Measurements from ENCODE around the gene BCL6B. TPM values are rescaled to one million over a fixed set of nuclear protein-coding genes. Genes with fewer than 3 reads are reported as not detected.

Gene BCL6B
- total RNA-seq, 6 donors from 2014 or later: 2.1 to 83.1 (median 9.4) TPM

DNA sequence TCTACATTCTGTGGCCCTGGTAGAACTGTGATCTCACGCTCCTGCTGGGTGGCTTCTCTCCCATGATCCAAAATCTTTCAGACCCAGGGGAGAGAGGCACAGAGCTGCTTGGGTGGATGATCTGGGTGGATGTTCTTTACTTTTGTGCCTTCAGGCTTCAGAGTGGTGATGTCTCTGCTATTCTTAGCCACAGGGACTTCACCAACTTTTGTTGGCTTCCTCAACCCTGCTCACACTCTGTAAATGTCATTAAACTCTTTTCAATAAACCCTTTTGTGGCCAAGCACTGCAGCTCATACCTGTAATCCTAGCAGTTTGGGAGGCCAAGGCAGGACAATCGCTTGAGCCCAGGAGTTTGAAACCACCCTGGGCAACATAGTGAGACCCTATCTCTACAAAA is 49.6 kb downstream of the BCL6B start:
- no peak for TF ChIP-seq EP300 (IDR thresholded peaks at IDR 0.05)
- no peak for TF ChIP-seq POLR2A (IDR thresholded peaks at IDR 0.05)
- TF ChIP-seq, protein P1, sequence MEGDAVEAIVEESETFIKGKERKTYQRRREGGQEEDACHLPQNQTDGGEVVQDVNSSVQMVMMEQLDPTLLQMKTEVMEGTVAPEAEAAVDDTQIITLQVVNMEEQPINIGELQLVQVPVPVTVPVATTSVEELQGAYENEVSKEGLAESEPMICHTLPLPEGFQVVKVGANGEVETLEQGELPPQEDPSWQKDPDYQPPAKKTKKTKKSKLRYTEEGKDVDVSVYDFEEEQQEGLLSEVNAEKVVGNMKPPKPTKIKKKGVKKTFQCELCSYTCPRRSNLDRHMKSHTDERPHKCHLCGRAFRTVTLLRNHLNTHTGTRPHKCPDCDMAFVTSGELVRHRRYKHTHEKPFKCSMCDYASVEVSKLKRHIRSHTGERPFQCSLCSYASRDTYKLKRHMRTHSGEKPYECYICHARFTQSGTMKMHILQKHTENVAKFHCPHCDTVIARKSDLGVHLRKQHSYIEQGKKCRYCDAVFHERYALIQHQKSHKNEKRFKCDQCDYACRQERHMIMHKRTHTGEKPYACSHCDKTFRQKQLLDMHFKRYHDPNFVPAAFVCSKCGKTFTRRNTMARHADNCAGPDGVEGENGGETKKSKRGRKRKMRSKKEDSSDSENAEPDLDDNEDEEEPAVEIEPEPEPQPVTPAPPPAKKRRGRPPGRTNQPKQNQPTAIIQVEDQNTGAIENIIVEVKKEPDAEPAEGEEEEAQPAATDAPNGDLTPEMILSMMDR (IDR thresholded peaks at IDR 0.05): no peak
- no peak for TF ChIP-seq POLR2AphosphoS5 (IDR thresholded peaks at IDR 0.05)
- no peak overlapping the region for H3K4me3 ChIP-seq
- 90 to 97% methylated on average over 2 of the region's 2 CpGs for WGBS, 2 donors
- no peaks in the 10 kb centered on the region for H3K36me3 ChIP-seq
- H3K9me3 ChIP-seq: peaks cover 4 to 11% (median 5%) of the 10 kb centered on the region in 4 donors
- no peaks in the 10 kb centered on the region for H3K27me3 ChIP-seq
- no peak overlapping the region for H3K27ac ChIP-seq
- H3K4me1 ChIP-seq: no peaks in the 10 kb centered on the region
- DNase-seq: no peak
- no peak for ATAC-seq (ENCODE audit: low FRiP score in 2 of 2)

DNA sequence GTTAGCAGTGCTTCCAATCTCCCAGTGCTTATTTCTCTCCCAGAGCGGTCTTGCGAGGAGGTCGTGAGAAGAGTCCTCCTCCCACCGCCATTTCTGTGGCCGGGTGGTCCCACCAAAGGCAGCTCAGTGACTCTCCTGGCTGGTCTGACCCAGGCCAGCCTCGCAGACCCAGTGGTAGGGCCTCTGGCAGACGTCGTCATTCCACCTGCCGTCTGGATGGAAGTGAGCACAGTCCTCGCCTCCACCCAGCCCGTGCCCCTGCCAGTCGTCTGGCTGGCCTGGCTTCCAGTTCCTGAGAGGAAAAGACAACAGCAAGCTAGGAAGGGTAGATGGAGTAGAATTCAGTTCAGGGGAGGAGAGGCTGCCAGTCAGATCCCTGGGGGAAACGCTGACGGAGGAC is 52.1 kb downstream of the BCL6B start:
- 82 to 87% methylated on average over 7 to 14 of the region's 14 CpGs for WGBS, 2 donors
- TF ChIP-seq EP300 (IDR thresholded peaks at IDR 0.05) (no peak), POLR2A (IDR thresholded peaks at IDR 0.05) (no peak), POLR2AphosphoS5 (IDR thresholded peaks at IDR 0.05) (no peak)
- TF ChIP-seq, protein P1 (IDR thresholded peaks at IDR 0.05): no peak
- Histone ChIP-seq H3K27ac (no peak overlapping the region), H3K4me3 (no peak overlapping the region), H3K9me3 (no peaks in the 10 kb centered on the region), H3K27me3 (no peaks in the 10 kb centered on the region), H3K36me3 (no peaks in the 10 kb centered on the region), H3K4me1 (peaks cover 0 to 1% (median 0%) of the 10 kb centered on the region in 4 donors)
- no peak for DNase-seq
- no peak for ATAC-seq (ENCODE audit: low FRiP score in 2 of 2)

DNA sequence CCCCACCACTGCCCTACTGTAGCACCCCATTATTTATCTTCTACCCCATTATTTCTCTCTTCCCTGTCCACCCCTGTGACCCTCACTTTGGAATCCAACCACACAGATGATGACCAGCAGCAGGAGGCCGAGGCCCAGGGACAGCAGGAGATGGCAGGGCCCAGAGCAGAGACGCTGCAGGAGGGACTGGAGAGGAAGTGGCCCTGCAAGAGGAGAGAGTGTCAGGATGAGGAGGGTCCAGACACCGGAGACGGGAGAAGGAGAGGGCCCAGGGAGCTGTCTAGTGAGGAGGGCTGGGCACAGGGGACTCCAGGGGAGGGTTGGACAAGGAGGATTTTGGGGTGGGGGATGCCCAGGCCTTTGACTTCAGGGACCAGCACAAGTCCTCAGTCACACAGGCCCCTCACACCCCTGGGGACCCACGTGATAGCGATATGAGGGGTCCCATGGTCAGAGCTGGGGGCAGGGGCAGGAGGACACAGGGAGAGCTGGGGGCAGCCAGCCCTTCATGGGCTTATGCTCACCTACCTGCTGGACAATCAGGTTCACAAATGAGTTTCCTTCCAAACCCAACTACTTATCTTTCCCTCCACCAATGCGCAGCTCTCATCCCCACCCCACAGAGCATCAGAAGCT is 55.2 kb downstream of the BCL6B start:
- Histone ChIP-seq H3K4me3 (no peak overlapping the region), H3K4me1 (peaks cover 0 to 9% (median 0%) of the 10 kb centered on the region in 4 donors), H3K9me3 (no peaks in the 10 kb centered on the region), H3K27ac (no peak overlapping the region), H3K27me3 (no peaks in the 10 kb centered on the region), H3K36me3 (no peaks in the 10 kb centered on the region)
- TF ChIP-seq, protein P1 (IDR thresholded peaks at IDR 0.05): no peak
- TF ChIP-seq EP300 (IDR thresholded peaks at IDR 0.05) (no peak), POLR2AphosphoS5 (IDR thresholded peaks at IDR 0.05) (no peak), POLR2A (IDR thresholded peaks at IDR 0.05) (no peak)
- 83 to 87% methylated on average over 5 to 7 of the region's 7 CpGs for WGBS, 2 donors
- peak in 1 of 2 donors; percentile 29 for DNase-seq
- no peak for ATAC-seq (ENCODE audit: low FRiP score in 2 of 2)

DNA sequence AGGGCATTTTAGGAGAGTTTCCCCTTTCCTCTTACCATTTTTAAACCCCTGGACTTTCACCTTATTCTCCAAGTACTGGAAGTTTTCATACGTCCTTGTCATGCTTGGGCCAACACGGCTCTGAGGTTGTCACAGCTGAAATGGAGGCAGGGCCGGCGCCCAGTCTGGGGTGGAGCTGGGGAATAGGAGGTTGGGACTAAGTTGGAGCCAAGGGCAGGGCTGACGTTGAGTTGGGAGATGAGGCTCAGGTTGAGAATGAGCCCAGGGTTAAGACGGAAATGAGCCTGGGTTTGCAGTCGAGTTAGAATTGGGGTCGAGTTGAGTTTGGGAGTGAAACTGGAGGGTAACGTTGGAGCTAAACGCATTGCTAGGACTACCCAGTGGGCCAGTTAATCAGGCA is 55.9 kb downstream of the BCL6B start:
- Histone ChIP-seq H3K27me3 (no peaks in the 10 kb centered on the region), H3K27ac (no peak overlapping the region), H3K9me3 (no peaks in the 10 kb centered on the region), H3K36me3 (no peaks in the 10 kb centered on the region), H3K4me1 (peaks cover 0 to 9% (median 1%) of the 10 kb centered on the region in 4 donors), H3K4me3 (no peak overlapping the region)
- DNase-seq: no peak
- 82 to 93% methylated on average over 10 of the region's 10 CpGs for WGBS, 2 donors
- no peak for TF ChIP-seq POLR2AphosphoS5 (IDR thresholded peaks at IDR 0.05)
- TF ChIP-seq POLR2A (IDR thresholded peaks at IDR 0.05): no peak
- TF ChIP-seq, protein P1 (IDR thresholded peaks at IDR 0.05): no peak
- no peak for TF ChIP-seq EP300 (IDR thresholded peaks at IDR 0.05)
- no peak for ATAC-seq (ENCODE audit: low FRiP score in 2 of 2)

Small RNAs within 50 kb of the gene (small RNA-seq; reads per million reads assigned to genes)
- gene AC120057.1: 0 reads per million in 4 donors

Other genes starting within 250 kb of the BCL6B start
- 1 to 10 TPM in 1 of 6 donors, under 1 TPM in 1, not detected in 4; 0.33 to 3.1 TPM for gene FBXO39, start 246.8 kb upstream of the BCL6B start, total RNA-seq
- 10 to 100 TPM in 1 of 6 donors, 1 to 10 TPM in 4, under 1 TPM in 1; 0.54 to 25.6 (median 4.6) TPM for gene TEKT1, start 191.3 kb upstream of the BCL6B start, total RNA-seq
- 1 to 10 TPM in 2 of 6 donors, under 1 TPM in 4; 0.26 to 3.1 (median 0.46) TPM for gene ALOX12, start 27.0 kb upstream of the BCL6B start, total RNA-seq
- gene RNASEK, start 10.4 kb upstream of the BCL6B start, total RNA-seq: 100 to 1,000 TPM in 5 of 6 donors, 10 to 100 TPM in 1; 85.9 to 304 (median 175) TPM
- gene SLC16A13, start 13.0 kb downstream of the BCL6B start, total RNA-seq: 10 to 100 TPM in 4 of 6 donors, 1 to 10 TPM in 2; 2.3 to 26.2 (median 10.7) TPM
- gene SLC16A11, start 21.0 kb downstream of the BCL6B start, total RNA-seq: 10 to 100 TPM in 2 of 6 donors, 1 to 10 TPM in 4; 2.7 to 35.0 (median 6.1) TPM
- gene CLEC10A, start 57.2 kb downstream of the BCL6B start, total RNA-seq: 10 to 100 TPM in 2 of 6 donors, 1 to 10 TPM in 2, under 1 TPM in 2; 0.76 to 16.8 (median 5.1) TPM
- 1 to 10 TPM in 5 of 6 donors, under 1 TPM in 1; 0.98 to 3.9 (median 1.8) TPM for gene ASGR2, start 91.8 kb downstream of the BCL6B start, total RNA-seq
- 10 to 100 TPM in 1 of 6 donors, 1 to 10 TPM in 4, not detected in 1; 1.1 to 11.5 (median 6.8) TPM for gene ASGR1, start 156.3 kb downstream of the BCL6B start, total RNA-seq
- gene DLG4, start 196.8 kb downstream of the BCL6B start, total RNA-seq: 10 to 100 TPM; 10.5 to 32.5 (median 19.4) TPM
- gene ACADVL, start 196.9 kb downstream of the BCL6B start, total RNA-seq: 1,000 to 10,000 TPM in 2 of 6 donors, 100 to 1,000 TPM in 4; 377 to 1,449 (median 553) TPM
- gene DVL2, start 211.5 kb downstream of the BCL6B start, total RNA-seq: 10 to 100 TPM; 40.4 to 70.2 (median 42.4) TPM
- 10 to 100 TPM; 25.4 to 54.5 (median 31.2) TPM for gene PHF23, start 216.4 kb downstream of the BCL6B start, total RNA-seq
- gene GABARAP, start 219.4 kb downstream of the BCL6B start, total RNA-seq: 100 to 1,000 TPM; 381 to 631 (median 601) TPM
- gene CTDNEP1, start 228.7 kb downstream of the BCL6B start, total RNA-seq: 100 to 1,000 TPM in 2 of 6 donors, 10 to 100 TPM in 4; 62.9 to 139 (median 75.0) TPM
- gene ELP5, start 229.2 kb downstream of the BCL6B start, total RNA-seq: 10 to 100 TPM in 5 of 6 donors, 1 to 10 TPM in 1; 5.2 to 36.3 (median 21.0) TPM
- gene CLDN7, start 239.4 kb downstream of the BCL6B start, total RNA-seq: 100 to 1,000 TPM in 5 of 6 donors, 10 to 100 TPM in 1; 57.6 to 201 (median 137) TPM